ENCODE results near the gene FAM216B.

DNA sequence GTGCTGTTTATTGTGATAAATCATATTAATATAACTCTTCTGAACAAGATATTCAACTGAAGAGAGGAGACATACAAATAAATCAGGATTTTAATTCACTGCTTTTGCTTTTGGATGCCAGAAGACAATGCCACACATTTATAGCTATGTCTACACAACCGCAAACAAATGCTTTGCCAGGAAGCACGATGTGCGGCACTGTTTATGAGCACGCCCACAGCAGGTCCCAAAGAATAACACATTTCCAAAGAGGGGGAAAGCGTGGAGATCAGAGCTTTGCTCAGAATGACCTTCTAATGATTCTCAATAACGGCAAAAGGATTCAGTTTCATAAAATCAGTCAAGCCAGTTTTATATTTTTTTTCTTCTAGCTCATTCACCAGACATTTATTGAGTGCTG, 16.7 kb downstream of the FAM216B start:
- TF ChIP-seq CTCF (IDR thresholded peaks at IDR 0.05; ENCODE audit: low read length) (no peak), EZH2 (IDR thresholded peaks at IDR 0.05; ENCODE audit: borderline replicate concordance, low read length) (no peak)

Measured in OCI-LY1 (cell line).